ENCODE data around the gene SERPINB1. TPM values are rescaled to one million over a fixed set of nuclear protein-coding genes. Genes with fewer than 3 reads are reported as not detected.

SERPINB1 gene
- total RNA-seq, 2 experiments from 2014 or later: 1.2 to 3.5 TPM

- Histone ChIP-seq H3K27ac (ENCODE audit: low read depth, low read length, poor library complexity, severe bottlenecking) (no peak overlapping the region), H4K20me1 (ENCODE audit: insufficient read depth, low read length) (no peaks in the 10 kb centered on the region), H2AFZ (ENCODE audit: low read length) (no peak overlapping the region), H3K79me2 (ENCODE audit: insufficient read depth, low read depth, low read length) (no peaks in the 10 kb centered on the region), H3K36me3 (ENCODE audit: insufficient read depth, low read length) (no peaks in the 10 kb centered on the region), H3K9me3 (ENCODE audit: low read length) (no peaks in the 10 kb centered on the region), H3K4me2 (ENCODE audit: low read length) (no peak overlapping the region), H3K4me3 (ENCODE audit: low read depth, low read length, poor library complexity, severe bottlenecking) (no peak overlapping the region), H3K9me2 (ENCODE audit: insufficient read depth, low read length) (no peaks in the 10 kb centered on the region), H3K4me1 (ENCODE audit: insufficient read depth, low read length, poor library complexity, severe bottlenecking) (no peaks in the 10 kb centered on the region)
- no TSS peak for BruUV-seq (replicated peaks)
- DNase-seq (ENCODE audit: low spot score): no peak
- intact Hi-C loops (cut with micrococcal nuclease; ENCODE audit: unreplicated experiment): no loop called here
- CTCF ChIA-PET (ENCODE audit: unreplicated experiment): no interaction called here
- TF ChIP-seq EZH2phosphoT487 (IDR thresholded peaks at IDR 0.05; ENCODE audit: borderline replicate concordance, low read depth, low read length) (no peak), CTCF (conservative IDR thresholded peaks at IDR 0.05; ENCODE audit: low read length) (no peak)
- POLR2A ChIA-PET: no interaction called here
Observed at GRCh38 chr6:2807342-2808090, 34.1 kb downstream of the SERPINB1 start.

- ChIA-PET POLR2A (no interaction called here), CTCF (ENCODE audit: unreplicated experiment) (no interaction called here)
- no peaks in the 10 kb centered on the region for H4K20me1 ChIP-seq (ENCODE audit: insufficient read depth, low read length)
- H3K4me2 ChIP-seq (ENCODE audit: low read length): no peak overlapping the region
- no peak for DNase-seq (ENCODE audit: low spot score)
- BruUV-seq (replicated peaks): no TSS peak
- H3K9me2 ChIP-seq (ENCODE audit: insufficient read depth, low read length): no peaks in the 10 kb centered on the region
- TF ChIP-seq CTCF (conservative IDR thresholded peaks at IDR 0.05; ENCODE audit: low read length) (no peak), EZH2phosphoT487 (IDR thresholded peaks at IDR 0.05; ENCODE audit: borderline replicate concordance, low read depth, low read length) (no peak)
- H3K4me1 ChIP-seq (ENCODE audit: insufficient read depth, low read length, poor library complexity, severe bottlenecking): no peaks in the 10 kb centered on the region
- H3K79me2 ChIP-seq (ENCODE audit: insufficient read depth, low read depth, low read length): no peaks in the 10 kb centered on the region
- H3K4me3 ChIP-seq (ENCODE audit: low read depth, low read length, poor library complexity, severe bottlenecking): no peak overlapping the region
- intact Hi-C loops (cut with micrococcal nuclease; ENCODE audit: unreplicated experiment): no loop called here
- no peak overlapping the region for H3K27ac ChIP-seq (ENCODE audit: low read depth, low read length, poor library complexity, severe bottlenecking)
- no peaks in the 10 kb centered on the region for H3K9me3 ChIP-seq (ENCODE audit: low read length)
- H2AFZ ChIP-seq (ENCODE audit: low read length): no peak overlapping the region
- no peaks in the 10 kb centered on the region for H3K36me3 ChIP-seq (ENCODE audit: insufficient read depth, low read length)
Observed at GRCh38 chr6:2806644-2807043, 35.0 kb downstream of the SERPINB1 start.

GRCh38 chr6:2805031-2805430 is 36.6 kb downstream of the SERPINB1 start:
- intact Hi-C loops (cut with micrococcal nuclease; ENCODE audit: unreplicated experiment): no loop called here
- no peak for TF ChIP-seq EZH2phosphoT487 (IDR thresholded peaks at IDR 0.05; ENCODE audit: borderline replicate concordance, low read depth, low read length)
- no peak for TF ChIP-seq CTCF (conservative IDR thresholded peaks at IDR 0.05; ENCODE audit: low read length)
- no peak for DNase-seq (ENCODE audit: low spot score)
- Histone ChIP-seq H3K9me2 (ENCODE audit: insufficient read depth, low read length) (no peaks in the 10 kb centered on the region), H3K4me1 (ENCODE audit: insufficient read depth, low read length, poor library complexity, severe bottlenecking) (no peaks in the 10 kb centered on the region), H3K36me3 (ENCODE audit: insufficient read depth, low read length) (no peaks in the 10 kb centered on the region), H3K4me2 (ENCODE audit: low read length) (no peak overlapping the region), H2AFZ (ENCODE audit: low read length) (no peak overlapping the region), H3K4me3 (ENCODE audit: low read depth, low read length, poor library complexity, severe bottlenecking) (no peak overlapping the region), H3K79me2 (ENCODE audit: insufficient read depth, low read depth, low read length) (no peaks in the 10 kb centered on the region), H3K9me3 (ENCODE audit: low read length) (no peaks in the 10 kb centered on the region), H3K27ac (ENCODE audit: low read depth, low read length, poor library complexity, severe bottlenecking) (no peak overlapping the region), H4K20me1 (ENCODE audit: insufficient read depth, low read length) (no peaks in the 10 kb centered on the region)
- BruUV-seq (replicated peaks): no TSS peak
- CTCF ChIA-PET (ENCODE audit: unreplicated experiment): no interaction called here
- POLR2A ChIA-PET: no interaction called here
